Heart right ventricle (tissue), 16 donors: ENCODE measurements around the gene RAD23B. TPM values are rescaled to one million over a fixed set of nuclear protein-coding genes. Genes with fewer than 3 reads are reported as not detected.

Experiments
- ATAC-seq, 8 donors: fragments of 200-7000 bp; cut with Tn5 transposase; one replicate each; pipeline ENCODE4 v1.9.1; 2020; ENCODE audit warnings: mild to moderate bottlenecking in 8 of 8, moderate library complexity in 8 of 8, moderate number of reproducible peaks in 1 of 8
- DNase-seq, 2 donors: peaks; one replicate each; pipeline ENCODE4 v3.0.0-alpha.2; 2020
- H3K27ac ChIP-seq, 10 donors: fragments of 200-600 bp; sonication (generic) in 2 of 10; one replicate each; pipeline versions ENCODE4 v1.5.0 to v1.8.0; 2020 to 2022; ENCODE audit warnings: mild to moderate bottlenecking in 3 of 10
- H3K27me3 ChIP-seq, 7 donors: fragments of 200-600 bp; one replicate each; pipeline ENCODE4 v1.8.0; 2021 to 2022; ENCODE audit warnings: mild to moderate bottlenecking in 2 of 7
- H3K36me3 ChIP-seq, 9 donors: fragments of 200-600 bp; sonication (generic) in 1 of 9; one replicate each; pipeline versions ENCODE4 v1.5.0 to v1.8.0; 2020 to 2022; ENCODE audit warnings: mild to moderate bottlenecking in 2 of 9
- H3K4me1 ChIP-seq, 9 donors: fragments of 200-600 bp; sonication (generic) in 1 of 9; one replicate each; pipeline versions ENCODE4 v1.5.0 to v1.8.0; 2020 to 2022; ENCODE audit warnings: mild to moderate bottlenecking in 4 of 9
- H3K4me3 ChIP-seq, 10 donors: fragments of 200-600 bp; sonication (generic) in 2 of 10; one replicate each; pipeline versions ENCODE4 v1.5.0 to v1.8.0; 2020 to 2022; ENCODE audit warnings: mild to moderate bottlenecking in 7 of 10, moderate library complexity in 2 of 10
- H3K9me3 ChIP-seq, 11 donors: fragments of 200-600 bp in 10 of 11; sonication (generic) in 2 of 11; one replicate each; pipeline versions ENCODE4 v1.5.0 to v1.8.0; 2013 to 2022; ENCODE audit warnings: mild to moderate bottlenecking in 2 of 11, control low read depth in 1 of 11, moderate library complexity in 1 of 11
- WGBS, 2 donors: extraction: QIAGEN DNeasy Blood & Tissue Kit; methylation state at CpG; one replicate each; pipeline ENCODE4 v1.1.7; 2013; ENCODE audit warnings: inconsistent platforms in 1 of 2; 5-methylcytosine and 5-hydroxymethylcytosine counted together
- intact Hi-C, 10 donors: fragments of 100-400 bp; cut with DNase I; formaldehyde crosslinking; loops; one replicate each; pipeline versions ENCODE4 v1.11.1 to v1.14.2; 2022
- polyA plus RNA-seq, 2 donors: library from polyadenylated mRNA; stranded (reverse); fragments of 200-250 nt; gene quantifications; one replicate each; pipeline ENCODE4 v1.2.3, GENCODE V29; 2013
- total RNA-seq, 10 donors: library from RNA; stranded (reverse); fragmentation: NEBNext Ultra II Directional in 3 of 10; extraction: Animal tissue kit (Norgen Biotek cat#: 25700) in 3 of 10; gene quantifications; one replicate each; pipeline versions ENCODE4 v1.2.1 to v1.2.4, GENCODE V29; 2021 to 2023
- TF ChIP-seq, protein P1 (sequence below), 9 donors: fragments of 200-600 bp; sonication (generic) in 2 of 9; IDR thresholded peaks; one replicate each; pipeline versions ENCODE4 v1.5.0 to v1.8.0; 2021 to 2022; ENCODE audit warnings: antibody characterized with exemption in 9 of 9, mild to moderate bottlenecking in 5 of 9, moderate library complexity in 1 of 9
- donor health status: Arrhythmogenic right ventricular cardiomyopathy.
- donor health status: ischemic (EF 13 %, LVEDD 7.1; RV severe dilation, severe dysfunction).
- donor health status: healthy with polysubstance abuse.
- donor health status: DM: no; HTN: yes; CAD: no.
- donor health status: DM: no; HTN: no; CAD: no.
- donor health status: ischemic (EF 25% LVEDD 6.9; RV normal size, moderate dysfunction).
- donor health status: ischemic (EF 25% LVEDD 5.7; RV mildly dilated, moderate dysfunction).
- donor health status: healthy.
- donor health status: DM: yes; HTN: yes; CAD: no.
- donor health status: Ischemic cardiomyopathy.
- donor health status: ischemic (EF 35%, LVEDD 5.7; RV mildly dilated, moderate dysfunction).
- donor health status: nonischemic (EF 11% LVEDD 7.7; RV severe dilation, severe dysfunction).
- donor health status: DM: yes; HTN: yes; CAD: no.
- donor health status: PGD.
- donor health status: ischemic (EF 29% LVEDD 5.4; RV normal size, mild dysfunction).
- donor health status: nonischemic (EF 23%, LVEDD 6.1; RV moderate dilation, normal function).

The RAD23B gene
- total and polyA plus RNA-seq, 12 donors = 41.7 to 122 (median 103) TPM

- 85 to 87% methylated on average over 4 of the region's 4 CpGs for WGBS, 2 donors
- ATAC-seq (no peak), DNase-seq (no peak)
- intact Hi-C loops = loop anchor here in 1 of 10 donors (5.0 kb wide), 1 partner anchor 37 kb away; no protein-coding TSS in a partner anchor
- no peak overlapping the region for H3K4me3 ChIP-seq
- peak overlapping the region in 1 of 10 donors; percentile 37 for H3K27ac ChIP-seq
- H3K36me3 ChIP-seq = peaks cover 0 to 93% (median 22%) of the 10 kb centered on the region in 9 donors
- TF ChIP-seq, protein P1, sequence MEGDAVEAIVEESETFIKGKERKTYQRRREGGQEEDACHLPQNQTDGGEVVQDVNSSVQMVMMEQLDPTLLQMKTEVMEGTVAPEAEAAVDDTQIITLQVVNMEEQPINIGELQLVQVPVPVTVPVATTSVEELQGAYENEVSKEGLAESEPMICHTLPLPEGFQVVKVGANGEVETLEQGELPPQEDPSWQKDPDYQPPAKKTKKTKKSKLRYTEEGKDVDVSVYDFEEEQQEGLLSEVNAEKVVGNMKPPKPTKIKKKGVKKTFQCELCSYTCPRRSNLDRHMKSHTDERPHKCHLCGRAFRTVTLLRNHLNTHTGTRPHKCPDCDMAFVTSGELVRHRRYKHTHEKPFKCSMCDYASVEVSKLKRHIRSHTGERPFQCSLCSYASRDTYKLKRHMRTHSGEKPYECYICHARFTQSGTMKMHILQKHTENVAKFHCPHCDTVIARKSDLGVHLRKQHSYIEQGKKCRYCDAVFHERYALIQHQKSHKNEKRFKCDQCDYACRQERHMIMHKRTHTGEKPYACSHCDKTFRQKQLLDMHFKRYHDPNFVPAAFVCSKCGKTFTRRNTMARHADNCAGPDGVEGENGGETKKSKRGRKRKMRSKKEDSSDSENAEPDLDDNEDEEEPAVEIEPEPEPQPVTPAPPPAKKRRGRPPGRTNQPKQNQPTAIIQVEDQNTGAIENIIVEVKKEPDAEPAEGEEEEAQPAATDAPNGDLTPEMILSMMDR (IDR thresholded peaks at IDR 0.05) = no peak
- peaks cover 0 to 14% (median 4%) of the 10 kb centered on the region in 11 donors for H3K9me3 ChIP-seq
- H3K4me1 ChIP-seq = peaks cover 0 to 36% (median 22%) of the 10 kb centered on the region in 9 donors
- H3K27me3 ChIP-seq = no peaks in the 10 kb centered on the region
Observed at GRCh38 chr9:107323836-107324585, 40.9 kb downstream of the RAD23B start.

DNA sequence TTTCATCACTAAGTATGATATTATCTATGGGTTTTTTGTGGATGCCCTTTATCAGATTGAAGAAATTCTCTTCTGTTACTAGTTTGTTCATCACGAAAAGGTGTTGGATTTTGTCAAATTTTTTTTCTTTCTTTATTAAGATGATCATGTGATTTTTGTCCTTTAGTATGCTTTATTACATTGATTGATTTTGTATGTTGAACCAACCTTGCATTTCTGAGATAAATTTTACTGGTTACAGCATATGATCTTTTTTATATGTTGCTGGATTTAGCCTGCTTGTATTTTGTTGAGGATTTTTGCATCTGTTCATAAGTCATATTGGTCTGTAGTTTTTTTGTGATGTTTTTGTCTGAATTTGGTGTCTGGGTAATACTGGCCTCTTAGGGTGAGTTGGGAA, 42.8 kb downstream of the RAD23B start:
- ATAC-seq (no peak), DNase-seq (no peak)
- H3K4me1 ChIP-seq = peaks cover 0 to 36% (median 25%) of the 10 kb centered on the region in 9 donors
- 99 to 100% methylated on average over 1 of the region's 1 CpG for WGBS, 2 donors
- H3K9me3 ChIP-seq = peaks cover 0 to 14% (median 4%) of the 10 kb centered on the region in 11 donors
- no peak overlapping the region for H3K4me3 ChIP-seq
- H3K27ac ChIP-seq = no peak overlapping the region
- no peaks in the 10 kb centered on the region for H3K27me3 ChIP-seq
- peaks cover 0 to 93% (median 19%) of the 10 kb centered on the region in 9 donors for H3K36me3 ChIP-seq
- TF ChIP-seq, protein P1 (IDR thresholded peaks at IDR 0.05) = no peak
- intact Hi-C loops = no loop called here

DNA sequence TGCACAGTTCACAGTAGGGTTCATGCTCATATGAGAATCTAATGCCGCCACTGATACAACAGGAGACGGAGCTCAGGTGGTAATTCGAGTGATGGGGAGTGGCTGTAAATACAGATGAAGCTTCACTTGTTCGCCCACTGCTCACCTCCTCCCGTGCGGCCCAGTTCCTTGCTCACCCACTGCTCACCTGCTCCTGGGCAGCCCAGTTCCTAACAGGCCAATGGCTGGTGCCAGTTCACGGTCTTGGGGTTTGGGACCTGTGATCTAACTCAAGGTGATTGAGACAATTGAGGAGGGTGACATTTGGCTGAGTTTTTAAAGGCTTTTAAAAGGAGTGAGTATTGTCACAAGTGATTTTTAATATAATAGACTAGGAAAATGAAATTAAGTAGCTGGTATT, 45.4 kb downstream of the RAD23B start:
- ATAC-seq (peak in 1 of 8 donors; percentile 50), DNase-seq (no peak)
- no peak overlapping the region for H3K4me3 ChIP-seq
- TF ChIP-seq, protein P1 (IDR thresholded peaks at IDR 0.05) = no peak
- peaks cover 0 to 14% (median 4%) of the 10 kb centered on the region in 11 donors for H3K9me3 ChIP-seq
- H3K27me3 ChIP-seq = no peaks in the 10 kb centered on the region
- H3K4me1 ChIP-seq = peaks cover 0 to 17% (median 8%) of the 10 kb centered on the region in 9 donors
- intact Hi-C loops = no loop called here
- WGBS, 2 donors = 93 to 95% methylated on average over 7 of the region's 7 CpGs
- H3K36me3 ChIP-seq = peaks cover 0 to 94% (median 34%) of the 10 kb centered on the region in 9 donors
- H3K27ac ChIP-seq = no peak overlapping the region

GRCh38 chr9:107330420-107330819, 47.3 kb downstream of the RAD23B start:
- TF ChIP-seq, protein P1 (IDR thresholded peaks at IDR 0.05) = no peak
- Histone ChIP-seq H3K36me3 (peaks cover 0 to 92% (median 28%) of the 10 kb centered on the region in 9 donors), H3K4me1 (peaks cover 0 to 17% (median 0%) of the 10 kb centered on the region in 9 donors), H3K4me3 (no peak overlapping the region), H3K27ac (no peak overlapping the region), H3K9me3 (peaks cover 0 to 13% (median 4%) of the 10 kb centered on the region in 11 donors), H3K27me3 (no peaks in the 10 kb centered on the region)
- intact Hi-C loops = no loop called here
- 77 to 79% methylated on average over 2 of the region's 2 CpGs for WGBS, 2 donors
- no peak for ATAC-seq
- DNase-seq = no peak
